Large intestine (tissue), 3 donors: Measurements from ENCODE around the gene SYVN1. TPM values are rescaled to one million over a fixed set of nuclear protein-coding genes. Genes with fewer than 3 reads are reported as not detected.

Source experiments
- DNase-seq, 2 donors: peaks; one replicate each; pipeline versions ENCODE4 v3.0.0 to v3.0.0-alpha.2; 2013
- H3K27ac ChIP-seq: one replicate; pipeline ENCODE4 v1.5.1; 2013; ENCODE audit warnings: low read length
- H3K27me3 ChIP-seq: 2 replicates; pipeline ENCODE4 v1.6.1; 2013; ENCODE audit warnings: low read length; ENCODE audit not compliant: control insufficient read depth, insufficient read depth
- H3K36me3 ChIP-seq: 2 replicates; pipeline ENCODE4 v1.6.1; 2013; ENCODE audit warnings: low read length; ENCODE audit not compliant: control insufficient read depth, insufficient read depth
- H3K4me1 ChIP-seq: one replicate; pipeline ENCODE4 v1.6.1; 2013; ENCODE audit warnings: low read length; ENCODE audit not compliant: control insufficient read depth, insufficient read depth
- H3K4me3 ChIP-seq: one replicate; pipeline ENCODE4 v1.5.1; 2013; ENCODE audit warnings: low read length
- H3K9me3 ChIP-seq: one replicate; pipeline ENCODE4 v1.6.1; 2013; ENCODE audit warnings: mild to moderate bottlenecking, low read depth, low read length, moderate library complexity; ENCODE audit not compliant: control insufficient read depth
- WGBS: methylation state at CpG from one replicate; pipeline ENCODE4 v1.1.5; 2013; ENCODE audit warnings: low lambda C conversion rate; ENCODE audit not compliant: insufficient coverage; 5-methylcytosine and 5-hydroxymethylcytosine counted together
- polyA plus RNA-seq: library from polyadenylated mRNA; unstranded; fragments of 120-200 nt; gene quantifications from one replicate; pipeline ENCODE4 v1.2.1, GENCODE V29; 2013

Gene SYVN1
- polyA plus RNA-seq, 1 donor: 37.9 TPM

GRCh38 chr11:65100674-65101350 is 33.5 kb downstream of the SYVN1 start:
- Histone ChIP-seq H3K27me3 (no peaks in the 10 kb centered on the region), H3K4me3 (no peak overlapping the region), H3K4me1 (peaks cover 10% of the 10 kb centered on the region), H3K36me3 (peaks cover 27% of the 10 kb centered on the region), H3K27ac (no peak overlapping the region), H3K9me3 (no peaks in the 10 kb centered on the region)
- no CpG with 5 or more reads among the region's 6 CpGs for WGBS
- no peak for DNase-seq

- no peak for DNase-seq
- peaks cover 15% of the 10 kb centered on the region for H3K4me1 ChIP-seq
- no peaks in the 10 kb centered on the region for H3K9me3 ChIP-seq
- H3K4me3 ChIP-seq: peak overlapping the region; percentile 87
- H3K27me3 ChIP-seq: no peaks in the 10 kb centered on the region
- peak overlapping the region; percentile 93 for H3K27ac ChIP-seq
- H3K36me3 ChIP-seq: peaks cover 13% of the 10 kb centered on the region
- no CpG with 5 or more reads among the region's 8 CpGs for whole genome bisulfite sequencing
Observed at GRCh38 chr11:65096926-65097325, 37.4 kb downstream of the SYVN1 start.

GRCh38 chr11:65095974-65096806 is 38.1 kb downstream of the SYVN1 start, which contains the start of gene VPS51:
Gene VPS51, plus strand, starts transcription at chr11:65096214. Its CDS starts 37 bp downstream, at chr11:65096251.
- peak; percentile 91 to 94 for DNase-seq
- peak within 1 kb of the TSS; percentile 87 for H3K4me3 ChIP-seq
- peaks cover 15% of the 10 kb centered on the region for H3K4me1 ChIP-seq
- WGBS: no CpG with 5 or more reads among the region's 52 CpGs
- no peaks in the 10 kb centered on the region for H3K27me3 ChIP-seq
- peaks cover 13% of the 10 kb centered on the region for H3K36me3 ChIP-seq
- H3K9me3 ChIP-seq: no peaks in the 10 kb centered on the region
- peak within 1 kb of the TSS; percentile 93 for H3K27ac ChIP-seq

GRCh38 chr11:65095427-65095826 is 38.9 kb downstream of the SYVN1 start:
- Histone ChIP-seq H3K4me3 (peak overlapping the region; percentile 87), H3K27me3 (no peaks in the 10 kb centered on the region), H3K36me3 (peaks cover 13% of the 10 kb centered on the region), H3K9me3 (no peaks in the 10 kb centered on the region), H3K4me1 (peaks cover 15% of the 10 kb centered on the region), H3K27ac (peak overlapping the region; percentile 93)
- no CpG with 5 or more reads among the region's 22 CpGs for WGBS
- no peak for DNase-seq

- peak in 1 of 2 donors; percentile 1 for DNase-seq
- no peak overlapping the region for H3K4me3 ChIP-seq
- peaks cover 44% of the 10 kb centered on the region for H3K36me3 ChIP-seq
- H3K27me3 ChIP-seq: no peaks in the 10 kb centered on the region
- H3K4me1 ChIP-seq: peaks cover 3% of the 10 kb centered on the region
- H3K27ac ChIP-seq: no peak overlapping the region
- H3K9me3 ChIP-seq: no peaks in the 10 kb centered on the region
- WGBS: no CpG with 5 or more reads among the region's 4 CpGs
Observed at GRCh38 chr11:65090628-65091027, 43.7 kb downstream of the SYVN1 start.

- DNase-seq: no peak
- H3K4me1 ChIP-seq: peaks cover 7% of the 10 kb centered on the region
- no peaks in the 10 kb centered on the region for H3K9me3 ChIP-seq
- WGBS: no CpG with 5 or more reads among the region's 4 CpGs
- H3K27ac ChIP-seq: no peak overlapping the region
- peaks cover 52% of the 10 kb centered on the region for H3K36me3 ChIP-seq
- no peak overlapping the region for H3K4me3 ChIP-seq
- H3K27me3 ChIP-seq: no peaks in the 10 kb centered on the region
Observed at GRCh38 chr11:65089621-65090020, 44.7 kb downstream of the SYVN1 start.

- Histone ChIP-seq H3K4me3 (no peak overlapping the region), H3K27ac (no peak overlapping the region), H3K36me3 (peaks cover 52% of the 10 kb centered on the region), H3K27me3 (no peaks in the 10 kb centered on the region), H3K9me3 (no peaks in the 10 kb centered on the region), H3K4me1 (peaks cover 7% of the 10 kb centered on the region)
- WGBS: no CpG with 5 or more reads among the region's 15 CpGs
- no peak for DNase-seq
Observed at GRCh38 chr11:65087827-65088226, 46.5 kb downstream of the SYVN1 start.

- WGBS: 100% methylated on average over 1 of the region's 11 CpGs
- H3K4me1 ChIP-seq: peaks cover 7% of the 10 kb centered on the region
- H3K36me3 ChIP-seq: peaks cover 52% of the 10 kb centered on the region
- no peak for DNase-seq
- no peak overlapping the region for H3K4me3 ChIP-seq
- no peaks in the 10 kb centered on the region for H3K9me3 ChIP-seq
- H3K27me3 ChIP-seq: no peaks in the 10 kb centered on the region
- no peak overlapping the region for H3K27ac ChIP-seq
Observed at GRCh38 chr11:65087216-65087615, 47.1 kb downstream of the SYVN1 start.

GRCh38 chr11:65086809-65087208 is 47.5 kb downstream of the SYVN1 start:
- peaks cover 52% of the 10 kb centered on the region for H3K36me3 ChIP-seq
- no peaks in the 10 kb centered on the region for H3K9me3 ChIP-seq
- H3K27ac ChIP-seq: no peak overlapping the region
- peaks cover 7% of the 10 kb centered on the region for H3K4me1 ChIP-seq
- H3K4me3 ChIP-seq: no peak overlapping the region
- H3K27me3 ChIP-seq: no peaks in the 10 kb centered on the region
- no CpG with 5 or more reads among the region's 9 CpGs for WGBS
- DNase-seq: no peak

- Histone ChIP-seq H3K4me1 (peaks cover 7% of the 10 kb centered on the region), H3K27me3 (no peaks in the 10 kb centered on the region), H3K27ac (no peak overlapping the region), H3K4me3 (no peak overlapping the region), H3K9me3 (no peaks in the 10 kb centered on the region), H3K36me3 (peaks cover 53% of the 10 kb centered on the region)
- DNase-seq: no peak
- no CpG with 5 or more reads among the region's 4 CpGs for WGBS
Observed at GRCh38 chr11:65085446-65085845, 48.9 kb downstream of the SYVN1 start.
